Trophoblast cell (in vitro differentiated cells and primary cell): ENCODE data around the gene KRT77.
A peak's percentile ranks its signal among the peaks of the same experiment; 100 is the strongest.

Source experiments
- DNase-seq, 2 donors: peaks; one replicate each; pipeline ENCODE4 v3.0.0-alpha.2; 2016
- H2AFZ ChIP-seq: 2 replicates; pipeline ENCODE4 v1.6.1; 2013; ENCODE audit warnings: low read length, moderate library complexity, mild to moderate bottlenecking; ENCODE audit not compliant: insufficient read depth, poor library complexity
- H2AK5ac ChIP-seq: 2 replicates; pipeline ENCODE4 v1.6.1; 2013; ENCODE audit warnings: mild to moderate bottlenecking, low read length
- H2BK120ac ChIP-seq: 2 replicates; pipeline ENCODE4 v1.6.1; 2013; ENCODE audit warnings: low read length, mild to moderate bottlenecking, moderate library complexity; ENCODE audit not compliant: insufficient read depth, poor library complexity
- H2BK12ac ChIP-seq: 2 replicates; pipeline ENCODE4 v1.6.1; 2013; ENCODE audit warnings: mild to moderate bottlenecking, low read length, moderate library complexity
- H2BK5ac ChIP-seq: 2 replicates; pipeline ENCODE4 v1.6.1; 2013; ENCODE audit warnings: low read length, low read depth, moderate library complexity, mild to moderate bottlenecking; ENCODE audit not compliant: poor library complexity
- H3K14ac ChIP-seq: 2 replicates; pipeline ENCODE4 v1.6.1; 2013; ENCODE audit warnings: mild to moderate bottlenecking, low read length
- H3K18ac ChIP-seq: 2 replicates; pipeline ENCODE4 v1.6.1; 2013; ENCODE audit warnings: mild to moderate bottlenecking, low read length
- H3K23ac ChIP-seq: 2 replicates; pipeline ENCODE4 v1.6.1; 2013; ENCODE audit warnings: low read length
- H3K27ac ChIP-seq: 2 replicates; pipeline ENCODE4 v1.5.1; 2013; ENCODE audit warnings: low read depth, mild to moderate bottlenecking, inconsistent platforms, low read length, moderate library complexity
- H3K27me3 ChIP-seq: 2 replicates; pipeline ENCODE4 v1.6.1; 2013; ENCODE audit warnings: inconsistent platforms, mild to moderate bottlenecking, low read length, moderate library complexity; ENCODE audit not compliant: insufficient read depth
- H3K36me3 ChIP-seq, 2 experiments: 1 replicate in 1 of 2; 2 replicates in 1 of 2; pipeline ENCODE4 v1.6.1; 2013; ENCODE audit warnings: low read length in 2 of 2, mild to moderate bottlenecking in 2 of 2, moderate library complexity in 1 of 2; ENCODE audit not compliant: insufficient read depth in 2 of 2, control insufficient read depth in 1 of 2
- H3K4ac ChIP-seq: 2 replicates; pipeline ENCODE4 v1.6.1; 2013; ENCODE audit warnings: low read depth, mild to moderate bottlenecking, low read length, moderate library complexity
- H3K4me1 ChIP-seq, 2 experiments: 1 replicate in 1 of 2; 2 replicates in 1 of 2; pipeline ENCODE4 v1.6.1; 2013; ENCODE audit warnings: low read length in 2 of 2, mild to moderate bottlenecking in 2 of 2, moderate library complexity in 1 of 2; ENCODE audit not compliant: insufficient read depth in 2 of 2, control insufficient read depth in 1 of 2
- H3K4me2 ChIP-seq: 2 replicates; pipeline ENCODE4 v1.6.1; 2013; ENCODE audit warnings: inconsistent platforms, mild to moderate bottlenecking, low read length, moderate library complexity
- H3K4me3 ChIP-seq: 2 replicates; pipeline ENCODE4 v1.5.1; 2013; ENCODE audit warnings: mild to moderate bottlenecking, low read depth, low read length, inconsistent platforms
- H3K79me1 ChIP-seq: one replicate; pipeline ENCODE4 v1.6.1; 2013; ENCODE audit warnings: low read length
- H3K79me2 ChIP-seq: 2 replicates; pipeline ENCODE4 v1.6.1; 2013; ENCODE audit warnings: low read length, mild to moderate bottlenecking; ENCODE audit not compliant: control insufficient read depth, insufficient read depth, poor library complexity
- H3K9ac ChIP-seq: 2 replicates; pipeline ENCODE4 v1.6.1; 2013; ENCODE audit warnings: mild to moderate bottlenecking, low read length
- H3K9me3 ChIP-seq: 2 replicates; pipeline ENCODE4 v1.6.1; 2013; ENCODE audit warnings: low read depth, mild to moderate bottlenecking, control low read depth, inconsistent platforms, low read length; ENCODE audit not compliant: insufficient read depth
- H4K12ac ChIP-seq: 2 replicates; pipeline ENCODE4 v1.6.1; 2013; ENCODE audit warnings: low read depth, mild to moderate bottlenecking, low read length, moderate library complexity
- H4K8ac ChIP-seq: 2 replicates; pipeline ENCODE4 v1.6.1; 2013; ENCODE audit warnings: low read depth, mild to moderate bottlenecking, low read length, moderate library complexity
- H4K91ac ChIP-seq: one replicate; pipeline ENCODE4 v1.6.1; 2013; ENCODE audit warnings: low read depth, mild to moderate bottlenecking, low read length, moderate library complexity
- WGBS: extraction: QIAGEN DNeasy Blood & Tissue Kit; methylation state at CpG from one replicate; pipeline ENCODE4 v1.1.7; 2013; ENCODE audit warnings: missing lambda C conversion rate; ENCODE audit not compliant: insufficient read length, insufficient coverage; ENCODE audit errors: extremely low coverage; 5-methylcytosine and 5-hydroxymethylcytosine counted together

Gene KRT77

DNA sequence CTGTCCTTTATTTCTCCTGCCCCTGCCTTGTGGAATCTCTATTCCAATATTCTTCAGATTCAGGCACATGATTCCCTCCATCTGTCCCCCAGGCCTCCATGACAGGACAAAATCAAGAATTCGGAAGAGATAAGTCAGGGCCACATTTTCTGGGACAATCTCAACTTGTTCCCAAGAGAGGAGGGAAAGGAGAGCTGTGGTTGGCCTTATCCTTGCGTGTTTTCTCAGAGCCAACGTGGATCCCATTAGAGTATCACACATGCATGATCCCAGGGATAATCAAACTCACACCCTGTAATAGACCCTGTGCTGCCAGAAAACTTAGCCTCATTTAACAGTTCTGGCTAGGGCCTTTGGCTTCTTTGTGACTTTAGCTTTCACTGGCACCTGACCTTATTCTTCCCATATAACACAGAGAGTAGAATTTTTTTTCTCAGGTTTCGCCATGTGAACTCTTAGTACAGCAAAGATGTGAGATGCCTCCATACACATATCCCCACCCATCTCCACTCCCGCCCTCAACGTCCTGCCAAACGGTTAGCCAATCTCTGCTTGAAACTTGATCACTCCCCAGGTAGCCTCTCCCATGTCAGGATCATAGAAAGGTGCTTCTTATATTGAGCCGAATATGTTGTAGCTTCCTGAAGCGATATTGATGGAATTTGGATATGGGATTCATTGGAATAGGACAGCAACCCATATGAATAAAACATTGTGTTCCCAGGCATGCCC, 16.4 kb downstream of the KRT77 start:
- Histone ChIP-seq H2BK120ac (no peak overlapping the region), H2AK5ac (no peak overlapping the region), H3K79me2 (no peaks in the 10 kb centered on the region), H3K14ac (no peak overlapping the region), H2BK5ac (no peak overlapping the region), H4K12ac (no peak overlapping the region), H3K4me3 (no peak overlapping the region), H3K79me1 (no peaks in the 10 kb centered on the region), H3K36me3 (no peaks in the 10 kb centered on the region), H3K9ac (no peak overlapping the region), H3K23ac (no peak overlapping the region), H3K4me1 (peaks cover 5 to 10% of the 10 kb centered on the region in 2 experiments), H3K18ac (no peak overlapping the region), H4K8ac (no peak overlapping the region), H4K91ac (no peak overlapping the region), H3K9me3 (no peaks in the 10 kb centered on the region), H3K4me2 (no peak overlapping the region), H3K27ac (no peak overlapping the region), H3K4ac (no peak overlapping the region), H2AFZ (no peak overlapping the region), H3K27me3 (peaks cover 5% of the 10 kb centered on the region), H2BK12ac (no peak overlapping the region)
- peak in 1 of 2 donors; percentile 22 for DNase-seq
- WGBS = no CpG with 5 or more reads among the region's 9 CpGs

GRCh38 chr12:52686063-52686462, 17.3 kb downstream of the KRT77 start:
- no peak for DNase-seq
- Histone ChIP-seq H3K36me3 (no peaks in the 10 kb centered on the region), H4K8ac (no peak overlapping the region), H3K79me2 (no peaks in the 10 kb centered on the region), H2BK120ac (no peak overlapping the region), H3K14ac (no peak overlapping the region), H4K12ac (no peak overlapping the region), H3K9ac (no peak overlapping the region), H2BK5ac (no peak overlapping the region), H3K27me3 (no peaks in the 10 kb centered on the region), H3K79me1 (no peaks in the 10 kb centered on the region), H3K18ac (no peak overlapping the region), H4K91ac (no peak overlapping the region), H3K4me1 (peaks cover 3 to 7% of the 10 kb centered on the region in 2 experiments), H3K9me3 (no peaks in the 10 kb centered on the region), H3K4me2 (no peak overlapping the region), H2AK5ac (no peak overlapping the region), H3K23ac (no peak overlapping the region), H2BK12ac (no peak overlapping the region), H2AFZ (no peak overlapping the region), H3K4ac (no peak overlapping the region), H3K27ac (no peak overlapping the region), H3K4me3 (no peak overlapping the region)
- no CpG with 5 or more reads among the region's 3 CpGs for WGBS

GRCh38 chr12:52685406-52685890, 17.9 kb downstream of the KRT77 start:
- no peak for DNase-seq
- H3K9ac ChIP-seq = no peak overlapping the region
- H3K79me2 ChIP-seq = no peaks in the 10 kb centered on the region
- peaks cover 3 to 4% of the 10 kb centered on the region in 2 experiments for H3K4me1 ChIP-seq
- H2BK5ac ChIP-seq = no peak overlapping the region
- no peak overlapping the region for H3K18ac ChIP-seq
- WGBS = no CpG with 5 or more reads among the region's 6 CpGs
- no peak overlapping the region for H4K8ac ChIP-seq
- H3K4me2 ChIP-seq = no peak overlapping the region
- no peak overlapping the region for H2BK120ac ChIP-seq
- no peak overlapping the region for H3K23ac ChIP-seq
- no peak overlapping the region for H3K4me3 ChIP-seq
- no peaks in the 10 kb centered on the region for H3K27me3 ChIP-seq
- H4K12ac ChIP-seq = no peak overlapping the region
- H3K36me3 ChIP-seq = no peaks in the 10 kb centered on the region
- no peaks in the 10 kb centered on the region for H3K9me3 ChIP-seq
- no peak overlapping the region for H2AK5ac ChIP-seq
- no peak overlapping the region for H3K14ac ChIP-seq
- H3K4ac ChIP-seq = no peak overlapping the region
- H4K91ac ChIP-seq = no peak overlapping the region
- no peak overlapping the region for H2AFZ ChIP-seq
- H3K79me1 ChIP-seq = no peaks in the 10 kb centered on the region
- H2BK12ac ChIP-seq = no peak overlapping the region
- no peak overlapping the region for H3K27ac ChIP-seq

- Histone ChIP-seq H2BK5ac (no peak overlapping the region), H3K27ac (no peak overlapping the region), H4K91ac (no peak overlapping the region), H3K79me1 (no peaks in the 10 kb centered on the region), H3K18ac (no peak overlapping the region), H3K4me2 (no peak overlapping the region), H2BK12ac (no peak overlapping the region), H3K36me3 (no peaks in the 10 kb centered on the region), H2BK120ac (no peak overlapping the region), H3K23ac (no peak overlapping the region), H3K9me3 (peaks cover 3% of the 10 kb centered on the region), H3K4me3 (no peak overlapping the region), H4K12ac (no peak overlapping the region), H3K4ac (no peak overlapping the region), H3K4me1 (no peaks in the 10 kb centered on the region), H3K14ac (no peak overlapping the region), H2AK5ac (no peak overlapping the region), H2AFZ (no peak overlapping the region), H3K27me3 (no peaks in the 10 kb centered on the region), H3K79me2 (no peaks in the 10 kb centered on the region), H4K8ac (no peak overlapping the region), H3K9ac (no peak overlapping the region)
- no peak for DNase-seq
- no CpG with 5 or more reads among the region's 2 CpGs for WGBS
Observed at GRCh38 chr12:52684431-52684830, 18.9 kb downstream of the KRT77 start.
